Esophagus squamous epithelium (tissue), 4 donors: ENCODE data around the gene TSPAN18.

Experiments used
- CTCF ChIP-seq, 6 experiments: fragments of 450-650 bp in 4 of 6; fragments of 200-600 bp in 2 of 6; sonication (generic) in 2 of 6; IDR thresholded peaks; one replicate each; pipeline ENCODE4 v1.5.1; 2016 to 2019; ENCODE audit warnings: antibody characterized with exemption in 6 of 6, mild to moderate bottlenecking in 4 of 6, moderate library complexity in 4 of 6
- POLR2A ChIP-seq, 4 donors: fragments of 450-650 bp; IDR thresholded peaks; one replicate each; pipeline ENCODE4 v1.6.1; 2017; ENCODE audit warnings: antibody characterized with exemption in 4 of 4, mild to moderate bottlenecking in 4 of 4, moderate library complexity in 3 of 4

GRCh38 chr11:44913502-44913901 is 186.7 kb downstream of the TSPAN18 start:
- TF ChIP-seq CTCF (IDR thresholded peaks at IDR 0.05) (no peak), POLR2A (IDR thresholded peaks at IDR 0.05) (no peak)
